GOT3 (cell line): ENCODE measurements around the gene NPR1.
"Not testable (repeated sequence)": the region's sequence is repeated elsewhere in the genome, so short reads cannot be mapped to it uniquely, and the experiment has no call there.

Experiments used
- DNase-seq: peaks from one replicate; lab custom pipeline; 2025; ENCODE audit warnings: mixed read lengths; lab: John Stamatoyannopoulos, UW

Gene NPR1

DNA sequence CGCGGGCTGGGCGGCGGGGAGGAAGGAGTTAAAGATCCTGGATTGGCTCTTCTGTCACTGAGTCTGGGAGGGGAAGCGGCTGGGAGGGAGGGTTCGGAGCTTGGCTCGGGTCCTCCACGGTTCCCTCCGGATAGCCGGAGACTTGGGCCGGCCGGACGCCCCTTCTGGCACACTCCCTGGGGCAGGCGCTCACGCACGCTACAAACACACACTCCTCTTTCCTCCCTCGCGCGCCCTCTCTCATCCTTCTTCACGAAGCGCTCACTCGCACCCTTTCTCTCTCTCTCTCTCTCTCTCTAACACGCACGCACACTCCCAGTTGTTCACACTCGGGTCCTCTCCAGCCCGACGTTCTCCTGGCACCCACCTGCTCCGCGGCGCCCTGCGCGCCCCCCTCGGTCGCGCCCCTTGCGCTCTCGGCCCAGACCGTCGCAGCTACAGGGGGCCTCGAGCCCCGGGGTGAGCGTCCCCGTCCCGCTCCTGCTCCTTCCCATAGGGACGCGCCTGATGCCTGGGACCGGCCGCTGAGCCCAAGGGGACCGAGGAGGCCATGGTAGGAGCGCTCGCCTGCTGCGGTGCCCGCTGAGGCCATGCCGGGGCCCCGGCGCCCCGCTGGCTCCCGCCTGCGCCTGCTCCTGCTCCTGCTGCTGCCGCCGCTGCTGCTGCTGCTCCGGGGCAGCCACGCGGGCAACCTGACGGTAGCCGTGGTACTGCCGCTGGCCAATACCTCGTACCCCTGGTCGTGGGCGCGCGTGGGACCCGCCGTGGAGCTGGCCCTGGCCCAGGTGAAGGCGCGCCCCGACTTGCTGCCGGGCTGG lies at the start of gene NPR1:
TSS of gene NPR1 (plus strand) at position 170 of the 818 bp plus-strand sequence. CDS start at position 591, 421 bp downstream.
- DNase-seq, result no peak

DNA sequence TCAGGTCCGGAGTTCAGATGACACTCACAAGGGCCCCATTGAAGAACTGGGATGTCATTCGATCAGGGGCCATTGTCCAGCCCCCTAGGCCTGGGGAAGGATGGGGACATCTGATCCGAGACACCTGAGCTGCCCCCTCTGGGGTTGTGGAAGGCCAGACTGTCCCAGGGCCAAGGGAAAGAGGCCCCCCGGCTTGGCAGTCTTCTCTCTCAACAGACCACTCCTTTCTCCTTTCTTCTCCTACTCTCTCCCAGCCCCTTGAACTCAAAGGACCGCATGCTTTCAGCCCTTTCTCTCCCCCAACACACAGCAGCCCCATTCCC lies 49.2 kb upstream of the NPR1 start:
- no peak for DNase-seq

DNA sequence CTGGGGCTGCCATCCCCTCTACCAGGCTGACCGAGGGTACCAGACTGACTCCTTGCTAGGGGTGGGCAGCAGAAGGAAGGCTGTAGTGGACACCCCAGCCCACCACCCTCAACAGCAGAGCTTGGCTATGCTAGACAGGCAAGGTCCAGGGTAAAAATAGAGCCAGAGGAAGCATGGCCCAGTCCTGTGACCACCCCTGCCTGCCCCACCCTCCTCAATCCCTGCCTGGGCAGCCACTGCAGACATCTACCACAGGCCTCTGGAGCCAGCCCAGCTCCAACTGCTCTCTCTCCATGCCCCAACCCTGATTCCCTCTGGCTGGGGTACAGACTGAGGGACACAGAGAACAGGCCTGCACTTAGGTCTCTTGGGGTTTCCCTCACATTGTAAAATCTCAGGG lies 48.5 kb upstream of the NPR1 start:
- no peak for DNase-seq

DNA sequence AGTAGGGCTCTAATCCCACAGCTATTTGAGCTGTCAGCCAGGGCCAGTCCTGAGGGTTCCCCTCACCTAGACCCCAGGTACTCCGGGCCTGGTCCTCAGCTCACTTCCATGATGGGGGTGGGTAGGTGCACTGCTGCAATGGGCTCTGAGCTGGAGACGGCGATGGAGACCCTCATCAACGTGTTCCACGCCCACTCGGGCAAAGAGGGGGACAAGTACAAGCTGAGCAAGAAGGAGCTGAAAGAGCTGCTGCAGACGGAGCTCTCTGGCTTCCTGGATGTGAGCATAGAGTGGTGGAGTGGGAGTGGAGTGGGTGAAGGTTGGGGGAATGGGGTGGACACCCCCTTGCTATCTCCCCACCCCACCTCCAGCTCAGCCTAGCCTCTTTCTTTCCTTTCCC lies 48.1 kb upstream of the NPR1 start:
- no peak for DNase-seq

DNA sequence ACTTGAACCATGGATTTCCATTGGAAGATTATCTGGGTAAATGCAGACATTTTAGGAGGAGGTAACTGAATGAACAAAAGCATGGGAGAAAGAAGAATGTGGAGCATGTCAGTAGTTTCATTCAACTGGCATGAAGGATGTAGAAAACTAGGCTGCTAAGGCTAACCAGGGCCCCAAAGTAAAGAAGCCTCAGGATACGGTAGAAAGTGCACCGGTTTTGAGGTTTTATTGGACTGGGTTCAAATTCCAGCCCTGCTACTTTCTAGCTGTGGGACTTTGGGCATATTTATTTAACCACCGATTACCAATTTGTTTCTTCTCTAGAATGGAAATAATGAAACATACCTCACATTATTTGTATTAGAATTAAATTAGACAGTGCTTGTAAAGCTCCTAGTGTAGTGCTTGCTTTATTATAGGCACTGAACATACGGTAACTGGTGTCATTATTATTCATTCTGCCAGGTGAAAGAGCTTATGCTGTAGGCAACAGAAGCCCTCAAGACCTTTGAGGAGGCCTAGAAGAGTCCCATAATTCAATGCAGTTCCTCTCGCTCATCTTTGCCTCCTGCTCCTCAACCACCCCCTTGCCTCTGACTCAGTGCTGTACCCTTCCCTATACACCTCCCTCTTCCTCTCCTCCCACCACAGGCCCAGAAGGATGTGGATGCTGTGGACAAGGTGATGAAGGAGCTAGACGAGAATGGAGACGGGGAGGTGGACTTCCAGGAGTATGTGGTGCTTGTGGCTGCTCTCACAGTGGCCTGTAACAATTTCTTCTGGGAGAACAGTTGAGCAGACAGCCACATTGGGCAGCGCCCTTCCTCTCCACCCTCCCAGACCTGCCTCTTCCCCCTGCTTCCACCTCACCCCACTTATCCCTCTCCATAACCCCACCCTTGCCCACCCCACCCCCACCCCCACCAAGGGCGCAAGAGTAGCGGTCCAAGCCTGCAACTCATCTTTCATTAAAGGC lies 47.2 kb upstream of the NPR1 start:
- DNase-seq, result no peak

DNA sequence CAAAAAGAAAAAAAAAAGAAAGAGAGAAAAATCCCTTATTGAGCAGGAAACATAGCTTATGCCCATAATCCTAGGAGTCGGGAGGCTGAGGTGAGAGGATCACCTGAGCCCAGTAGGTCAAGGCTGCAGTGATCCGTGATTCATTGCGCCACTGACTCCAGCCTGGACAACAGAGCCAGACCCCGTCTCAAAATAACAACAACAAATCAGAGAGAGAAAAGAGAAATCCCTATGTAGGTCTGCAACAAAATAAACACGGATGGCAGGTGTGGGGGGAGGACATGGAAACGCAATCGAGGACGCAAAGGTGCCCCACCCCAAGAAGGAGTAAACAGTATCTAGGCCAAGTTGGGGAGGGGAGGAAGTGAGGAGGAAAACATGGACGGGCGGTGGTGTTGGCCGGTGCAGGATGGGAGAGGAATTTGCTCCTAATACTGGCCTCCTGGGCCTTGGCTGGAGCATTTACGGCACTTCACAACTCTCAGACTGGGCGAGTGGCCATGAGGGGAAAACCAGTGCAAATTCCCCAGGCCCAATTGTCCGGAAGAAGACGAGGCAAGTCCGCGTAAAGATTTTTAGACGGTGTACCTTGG lies 45.2 kb upstream of the NPR1 start:
- DNase-seq, result no peak

DNA sequence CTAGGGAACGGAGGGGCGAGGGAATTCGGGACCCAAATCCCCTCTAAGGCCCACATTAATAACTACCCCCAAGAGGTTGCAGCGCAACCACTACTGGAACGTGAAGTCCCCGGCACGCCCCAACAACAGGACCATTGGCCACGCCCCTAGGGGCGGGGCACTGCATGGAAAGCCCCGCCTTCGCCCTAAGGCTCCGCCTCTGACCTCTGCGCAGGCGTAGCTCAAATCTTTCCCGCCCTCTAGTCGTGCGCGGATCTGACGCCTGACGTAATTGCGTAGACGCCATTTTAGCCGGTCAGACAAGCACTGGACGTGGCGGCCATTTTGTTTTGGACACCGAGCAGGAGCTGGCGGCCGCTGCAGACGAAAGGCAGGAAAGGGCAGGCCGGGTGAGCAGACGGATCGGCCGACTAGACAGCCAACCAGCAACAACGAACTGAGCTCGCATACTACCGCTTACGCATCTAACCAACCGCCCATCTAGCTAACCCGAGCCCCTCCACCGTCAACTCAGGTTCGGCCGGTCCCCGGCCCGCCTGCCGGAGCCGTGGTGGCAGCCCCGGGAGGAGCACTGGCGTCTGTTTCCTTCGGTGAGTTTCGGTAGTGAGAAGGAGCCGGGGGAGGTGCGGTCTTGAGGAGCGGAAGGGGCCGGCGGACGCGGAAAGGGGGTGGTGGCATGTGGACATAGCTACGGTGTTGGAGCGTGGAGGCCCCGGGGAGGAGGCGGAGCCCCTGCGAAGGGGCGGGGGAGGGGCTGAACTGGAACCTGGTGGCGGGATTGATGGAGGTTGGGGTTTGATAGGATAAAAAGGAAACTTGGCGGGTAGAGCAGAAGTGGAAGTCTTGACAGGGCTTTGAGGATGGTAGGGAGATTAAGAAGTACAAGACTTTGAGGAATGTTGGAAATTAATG lies 44.5 kb upstream of the NPR1 start, which contains the start of gene CHTOP:
TSS of gene CHTOP (plus strand) at position 313 of the 912 bp plus-strand sequence. CDS start 2,523 bp downstream, outside the sequence.
- DNase-seq, result peak; percentile 92

DNA sequence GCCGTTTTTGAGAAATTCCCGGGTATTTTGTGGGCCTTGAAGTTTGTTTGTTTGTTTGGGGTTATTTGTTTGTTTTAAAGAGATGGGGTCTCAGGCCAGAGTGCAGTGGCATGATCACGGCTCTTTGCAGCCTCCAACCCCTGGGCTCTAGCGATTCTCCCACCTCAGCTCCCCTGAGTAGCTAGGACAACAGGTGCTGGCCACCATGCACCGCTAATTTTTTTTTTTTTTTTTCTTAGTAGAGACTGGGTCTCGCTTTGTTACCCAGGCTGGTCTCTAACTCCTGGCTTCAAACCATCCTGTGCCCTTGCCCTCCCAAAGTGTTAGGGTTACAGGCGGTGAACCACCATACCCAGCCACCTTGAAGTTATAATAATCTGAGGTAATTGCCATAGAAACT lies 42.6 kb upstream of the NPR1 start:
- DNase-seq, result no peak

DNA sequence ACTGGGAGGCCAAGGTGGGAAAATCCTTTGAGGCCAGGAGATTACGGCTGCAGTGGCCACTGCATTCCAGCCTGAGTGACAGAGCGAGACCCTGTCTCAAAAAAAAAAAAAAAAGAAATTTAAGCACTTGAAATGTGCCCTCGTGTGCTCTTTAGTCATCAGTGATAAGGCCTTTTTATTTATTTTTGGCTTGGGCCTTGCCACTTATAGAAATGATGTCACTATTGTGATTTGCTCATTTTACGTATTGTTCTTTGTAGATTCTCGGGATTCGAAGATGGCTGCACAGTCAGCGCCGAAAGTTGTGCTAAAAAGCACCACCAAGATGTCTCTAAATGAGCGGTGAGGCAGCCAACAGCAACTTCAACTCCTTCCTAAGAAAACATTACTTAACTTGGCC lies 42.2 kb upstream of the NPR1 start:
- DNase-seq, result no peak

DNA sequence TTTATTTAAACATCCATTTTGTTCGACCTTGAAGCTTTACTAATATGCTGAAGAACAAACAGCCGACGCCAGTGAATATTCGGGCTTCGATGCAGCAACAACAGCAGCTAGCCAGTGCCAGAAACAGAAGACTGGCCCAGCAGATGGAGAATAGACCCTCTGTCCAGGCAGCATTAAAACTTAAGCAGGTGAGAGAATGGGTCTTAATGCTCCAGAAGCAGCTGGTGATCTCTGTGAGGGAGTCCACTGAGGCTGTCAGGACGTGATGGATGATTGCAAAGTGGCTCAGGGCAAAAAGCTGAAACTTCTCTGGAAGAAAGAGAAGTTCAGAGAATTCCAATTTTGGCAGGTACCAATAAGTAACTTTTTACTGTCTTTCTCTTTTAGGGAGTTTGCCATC lies 40.2 kb upstream of the NPR1 start:
- no peak for DNase-seq

DNA sequence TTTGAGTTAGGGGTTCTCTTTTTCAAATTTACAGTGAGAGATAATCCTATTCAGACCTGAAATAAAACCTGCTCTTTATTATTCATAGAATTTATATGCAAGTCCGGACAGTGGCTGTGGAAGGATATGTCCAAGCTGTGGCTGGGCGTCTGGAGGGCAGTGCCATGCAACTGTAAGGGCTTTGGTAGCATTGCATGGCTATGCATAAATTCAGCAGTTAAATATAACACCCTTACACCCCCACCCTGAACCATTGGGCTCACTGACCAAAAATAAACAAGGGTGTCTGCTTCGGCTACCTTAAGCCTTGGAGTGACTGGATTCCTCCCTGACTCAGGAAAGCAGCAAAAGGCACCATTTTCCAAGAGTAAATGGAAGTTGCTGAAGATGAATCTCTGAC lies 39.2 kb upstream of the NPR1 start:
- no peak for DNase-seq

DNA sequence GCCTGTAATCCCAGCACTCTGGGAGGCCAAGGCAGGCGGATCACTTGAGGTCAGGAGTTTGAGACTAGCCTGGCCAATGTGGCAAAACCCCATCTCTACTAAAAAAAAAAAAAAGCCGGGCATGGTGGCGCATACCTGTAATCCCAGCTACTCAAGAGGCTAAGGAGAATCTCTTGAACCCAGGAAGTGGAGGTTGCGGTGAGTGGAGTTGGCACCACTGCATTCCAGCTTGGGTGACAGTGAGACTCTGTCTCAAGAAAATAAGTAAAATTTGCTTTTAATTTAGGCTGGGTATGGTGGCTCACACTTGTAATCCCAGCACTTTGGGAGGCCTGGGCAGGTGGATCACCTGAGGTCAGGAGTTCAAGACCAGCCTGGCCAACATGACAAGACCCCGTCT lies 38.3 kb upstream of the NPR1 start:
- DNase-seq, result not testable (repeated sequence)

DNA sequence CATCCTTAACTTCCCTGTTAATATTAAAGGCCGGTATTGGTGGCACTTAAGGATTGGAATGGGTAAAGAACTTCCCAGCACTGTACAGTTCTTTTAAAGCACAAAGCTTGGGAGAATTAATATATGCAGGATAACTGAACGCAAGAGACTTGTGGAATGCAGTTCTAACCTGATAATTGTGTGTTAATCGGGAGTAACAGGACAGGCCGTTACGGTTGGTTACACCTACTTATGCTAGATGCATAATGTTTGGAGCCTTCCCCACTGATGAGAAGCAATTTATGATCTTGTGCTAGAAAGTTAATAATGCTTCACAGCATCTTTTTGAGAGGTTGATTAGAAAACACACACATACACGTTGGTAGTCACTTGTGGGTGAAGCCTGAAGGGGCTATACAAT lies 37.6 kb upstream of the NPR1 start:
- no peak for DNase-seq

DNA sequence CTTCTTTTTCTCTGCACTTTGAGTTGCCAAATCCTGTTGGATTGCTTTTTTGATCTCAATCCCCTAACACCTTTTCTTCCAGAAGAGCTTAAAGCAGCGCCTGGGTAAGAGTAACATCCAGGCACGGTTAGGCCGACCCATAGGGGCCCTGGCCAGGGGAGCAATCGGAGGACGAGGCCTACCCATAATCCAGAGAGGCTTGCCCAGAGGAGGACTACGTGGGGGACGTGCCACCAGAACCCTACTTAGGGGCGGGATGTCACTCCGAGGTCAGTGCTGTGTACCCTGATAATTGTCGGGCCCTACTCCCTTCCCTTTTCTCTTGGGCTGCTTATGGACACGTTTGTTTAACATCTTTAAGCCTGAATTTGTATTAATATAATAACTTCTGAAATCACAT lies 36.3 kb upstream of the NPR1 start:
- DNase-seq, result no peak

DNA sequence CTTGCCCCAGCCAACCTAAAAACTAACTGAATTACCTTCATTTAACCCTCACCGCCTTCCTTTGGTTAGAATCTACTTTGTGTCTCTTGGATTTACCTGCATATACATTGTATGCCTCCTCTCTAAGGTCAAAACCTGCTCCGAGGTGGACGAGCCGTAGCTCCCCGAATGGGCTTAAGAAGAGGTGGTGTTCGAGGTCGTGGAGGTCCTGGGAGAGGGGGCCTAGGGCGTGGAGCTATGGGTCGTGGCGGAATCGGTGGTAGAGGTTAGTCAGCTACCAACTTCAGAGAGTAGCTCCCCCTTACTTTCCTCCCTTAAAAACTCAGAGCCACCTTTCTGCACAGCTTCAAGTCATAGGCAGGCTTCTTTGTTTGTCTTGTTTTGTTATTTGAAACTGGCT lies 35.4 kb upstream of the NPR1 start:
- DNase-seq, result no peak

DNA sequence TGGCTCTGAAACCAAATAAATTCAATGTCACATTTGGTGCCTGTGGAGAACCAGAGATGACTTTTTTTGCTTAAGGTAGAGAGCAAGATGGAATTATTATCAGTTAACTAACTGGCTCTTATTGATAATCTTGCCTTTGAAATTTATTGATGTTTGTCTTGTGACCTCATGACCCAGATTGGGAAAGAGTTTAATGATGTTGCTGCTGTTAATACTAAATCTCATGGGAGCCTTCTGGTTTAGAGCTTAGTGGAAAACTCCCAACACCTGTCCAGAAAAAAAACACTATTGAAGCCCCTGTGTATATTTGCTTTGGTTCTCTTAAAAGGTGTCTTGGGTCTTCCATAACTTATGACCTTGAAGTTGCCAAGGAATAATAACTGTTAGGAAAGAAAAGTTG lies 34.7 kb upstream of the NPR1 start:
- DNase-seq, result no peak

DNA sequence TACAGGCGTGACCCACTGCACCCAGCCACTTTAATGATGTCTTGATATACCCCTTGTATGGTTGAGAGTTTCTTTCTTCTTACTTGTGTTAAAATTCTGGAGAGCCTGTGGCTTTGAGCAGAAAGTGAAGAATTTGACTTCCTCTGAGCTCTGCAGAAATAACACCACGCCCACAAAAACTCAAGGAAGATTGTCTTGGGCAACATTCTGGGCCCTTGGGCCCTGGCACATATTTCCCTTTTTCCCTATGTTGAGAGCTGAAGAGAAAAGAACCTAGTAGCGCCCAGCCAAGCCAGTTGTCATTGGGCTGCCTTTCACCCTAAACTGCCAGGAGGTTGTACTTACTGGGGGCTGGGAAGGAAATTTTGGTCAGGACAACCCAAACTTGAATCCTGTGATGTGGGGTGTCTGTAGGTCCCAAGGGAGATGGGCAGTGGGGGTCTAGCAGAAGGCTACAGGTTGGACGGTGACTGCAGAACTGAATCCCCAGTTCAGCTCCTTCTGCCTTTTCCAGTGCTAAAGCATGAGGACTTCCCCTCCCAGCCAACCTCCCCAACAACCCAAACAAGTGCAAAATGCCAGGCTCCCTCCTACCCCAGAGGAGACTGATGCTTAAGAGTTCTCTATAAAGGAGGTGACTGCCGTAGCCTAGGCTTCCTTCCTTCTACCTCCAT lies 31.7 kb upstream of the NPR1 start:
- no peak for DNase-seq

DNA sequence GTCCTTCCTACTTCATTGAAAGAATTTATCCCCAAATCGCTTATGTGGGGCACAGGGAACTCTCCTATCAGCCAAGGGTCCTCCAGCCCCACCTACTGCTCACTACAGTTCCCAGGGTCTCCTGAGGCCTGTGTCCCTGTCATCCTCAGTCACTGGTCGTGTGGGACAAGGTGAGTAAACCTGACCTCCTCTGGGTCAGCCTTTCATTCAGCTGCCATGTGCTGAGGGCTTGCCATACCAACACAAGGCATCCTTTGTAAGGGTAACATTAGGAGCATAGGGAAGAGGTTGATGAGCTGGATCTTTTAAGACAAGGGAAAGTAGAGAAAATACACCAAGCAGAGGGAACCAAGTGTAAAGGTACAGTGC lies 31.2 kb upstream of the NPR1 start:
- no peak for DNase-seq

DNA sequence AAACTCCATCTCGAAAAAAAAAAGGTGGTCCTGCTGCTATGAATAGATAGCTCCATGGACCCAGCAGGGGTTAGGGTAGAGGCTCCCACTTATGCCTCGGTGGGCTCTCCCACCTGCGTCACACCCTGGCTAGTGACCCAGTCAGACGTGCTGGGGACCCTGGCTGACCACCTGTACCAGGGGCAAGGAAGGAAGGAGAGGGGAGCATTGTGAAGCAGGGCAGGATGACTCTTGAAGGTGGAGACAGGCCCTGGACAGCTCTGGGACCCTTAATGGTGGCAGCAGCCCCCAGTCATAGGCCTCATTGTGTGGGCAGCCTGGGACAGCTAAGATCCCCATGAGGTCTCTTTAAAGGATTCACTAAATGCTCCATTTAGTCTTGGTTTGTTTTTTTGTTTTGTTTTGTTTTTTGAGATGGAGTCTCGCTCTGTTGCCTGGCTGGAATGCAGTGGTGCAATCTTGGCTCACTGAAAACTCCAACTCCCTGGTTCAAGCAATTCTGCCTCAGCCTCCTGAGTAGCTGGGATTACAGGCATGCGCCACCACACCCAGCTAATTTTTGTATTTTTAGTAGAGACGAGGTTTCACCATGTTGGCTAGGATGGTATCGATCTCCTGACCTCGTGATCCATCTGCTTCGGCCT lies 30.4 kb upstream of the NPR1 start:
- no peak for DNase-seq

DNA sequence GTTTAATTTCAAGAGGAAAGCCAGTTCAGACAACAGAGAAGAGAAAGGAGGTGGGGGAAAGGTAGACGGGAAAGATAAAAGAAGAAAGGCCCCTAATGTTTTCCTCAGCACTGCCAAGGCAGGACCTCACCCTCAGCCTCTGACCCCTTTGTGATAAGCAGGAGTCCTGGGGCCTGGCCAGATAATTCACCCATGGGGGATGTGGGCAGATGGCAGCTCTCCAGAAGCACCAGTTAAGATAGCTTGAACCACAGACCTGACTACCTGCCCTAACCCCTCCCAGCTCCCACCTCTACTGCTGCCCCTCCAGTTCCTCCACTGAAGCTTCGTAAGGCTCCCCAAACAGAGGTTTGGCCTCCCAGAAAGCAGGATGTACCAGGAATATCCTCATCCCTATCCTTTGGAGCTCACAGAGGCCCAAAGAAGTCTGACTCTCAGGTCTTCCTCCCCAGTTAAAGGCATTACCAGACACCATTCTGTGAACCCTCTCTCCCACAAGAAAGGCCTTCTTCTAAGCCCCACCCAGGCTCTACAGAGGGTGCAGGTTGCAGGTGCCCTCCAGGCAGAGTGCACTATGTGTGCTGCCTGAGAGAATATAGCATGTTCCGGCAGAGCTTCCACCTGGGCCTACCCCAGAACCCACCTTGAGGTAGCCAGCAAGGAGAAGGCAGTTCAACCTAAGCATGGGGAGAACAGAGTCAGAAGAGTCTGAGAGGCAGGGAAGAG lies 29.2 kb upstream of the NPR1 start:
- DNase-seq, result no peak
